GM12891 (cell line): Measurements from ENCODE around the gene TRIM26.

ENCODE experiments used
- DNase-seq: peaks from one replicate; pipeline ENCODE4 v3.0.0; 2011; ENCODE audit warnings: low spot score; ENCODE audit not compliant: insufficient read length
- FAIRE-seq: peaks from 2 replicates; lab custom pipeline; 2011; peaks lifted over from hg19 to GRCh38; lab: Jason Lieb, UNC
- PAX5 ChIP-seq: IDR thresholded peaks from 2 replicates; pipeline ENCODE4 v1.6.1; 2011; ENCODE audit warnings: low read length, moderate library complexity, mild to moderate bottlenecking; ENCODE audit not compliant: insufficient read depth, severe bottlenecking
- POLR2A ChIP-seq: IDR thresholded peaks from 2 replicates; pipeline ENCODE4 v1.6.1; 2011; ENCODE audit warnings: low read depth, low read length, control low read depth
- POLR2AphosphoS5 ChIP-seq: IDR thresholded peaks from 2 replicates; pipeline ENCODE4 v1.6.1; 2011; ENCODE audit warnings: low read depth, low read length, control low read depth
- POU2F2 ChIP-seq: IDR thresholded peaks from 2 replicates; pipeline ENCODE4 v1.6.1; 2011; ENCODE audit warnings: low read depth, mild to moderate bottlenecking, control low read depth, low read length, moderate library complexity
- SPI1 ChIP-seq: IDR thresholded peaks from 2 replicates; pipeline ENCODE4 v1.6.1; 2011; ENCODE audit warnings: low read depth, low read length, control low read depth
- TAF1 ChIP-seq: IDR thresholded peaks from 2 replicates; pipeline ENCODE4 v1.6.1; 2011; ENCODE audit warnings: low read depth, low read length, control low read depth

TRIM26 gene

GRCh38 chr6:30196376-30196775 lies 16.8 kb downstream of the TRIM26 start:
- TF ChIP-seq POLR2AphosphoS5 = no peak
- no peak for TF ChIP-seq POU2F2
- no peak for TF ChIP-seq POLR2A
- no peak for TF ChIP-seq PAX5
- no peak for TF ChIP-seq TAF1
- TF ChIP-seq SPI1 = no peak
- DNase-seq (no peak), FAIRE-seq (no peak)

- TF ChIP-seq POLR2A = no peak
- FAIRE-seq = no peak
- DNase-seq = no peak
Measured at GRCh38 chr6:30195951-30196350, 17.3 kb downstream of the TRIM26 start.

DNA sequence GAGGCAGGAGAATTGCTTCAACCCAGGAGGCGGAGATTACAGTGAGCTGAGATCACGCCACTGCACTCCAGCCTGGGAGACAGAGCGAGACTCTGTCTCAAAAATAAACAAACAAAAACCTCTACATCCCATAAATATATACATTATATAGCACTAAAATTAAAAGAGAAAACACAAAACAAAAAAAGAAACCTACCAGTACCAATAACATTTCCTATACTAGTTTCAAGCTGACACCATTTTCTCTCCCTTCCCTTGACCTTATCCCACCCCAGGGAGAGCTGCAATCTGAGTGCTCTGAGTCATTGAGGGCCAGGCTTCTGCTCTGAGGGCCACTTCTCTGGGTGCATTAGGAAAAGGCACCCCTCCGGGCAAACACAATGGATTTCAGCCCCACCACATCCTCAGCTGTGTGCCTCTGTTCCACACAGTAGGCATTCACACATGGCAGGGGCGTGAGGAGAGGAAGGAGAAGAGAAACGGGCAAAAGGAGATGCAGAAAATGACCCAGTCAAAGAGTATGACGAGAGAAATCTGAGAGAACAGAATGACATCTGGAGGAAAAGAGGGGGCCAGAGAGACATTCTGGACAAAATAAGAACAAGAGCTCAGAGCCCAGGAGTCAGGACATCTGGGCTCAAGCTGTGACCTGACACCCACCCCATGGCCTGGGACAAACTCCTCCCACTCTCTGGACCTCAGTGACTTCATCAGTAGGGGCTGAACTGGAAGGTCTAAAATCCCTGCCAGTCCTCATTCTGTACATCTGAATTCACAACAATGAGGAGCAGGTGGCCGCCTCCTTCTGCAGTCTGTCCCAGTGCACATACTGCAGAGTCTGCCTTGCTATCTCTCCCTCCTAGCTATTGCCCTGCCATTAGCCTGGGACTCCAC lies 18.2 kb downstream of the TRIM26 start:
- no peak for DNase-seq
- TF ChIP-seq TAF1 = no peak
- no peak for TF ChIP-seq POLR2A
- no peak for TF ChIP-seq POLR2AphosphoS5
- no peak for TF ChIP-seq POU2F2
- TF ChIP-seq SPI1 = no peak
- TF ChIP-seq PAX5 = no peak
- no peak for FAIRE-seq

- DNase-seq (no peak), FAIRE-seq (no peak)
- TF ChIP-seq POLR2AphosphoS5 (0 out of 2 replicates have a peak, but pooled peaks have one; percentile 20), PAX5 (no peak)
Measured at GRCh38 chr6:30192076-30192475, 21.1 kb downstream of the TRIM26 start.

GRCh38 chr6:30188541-30188940 lies 24.7 kb downstream of the TRIM26 start:
- TF ChIP-seq TAF1 = no peak
- no peak for TF ChIP-seq POLR2AphosphoS5
- no peak for TF ChIP-seq POU2F2
- no peak for TF ChIP-seq POLR2A
- no peak for TF ChIP-seq PAX5
- TF ChIP-seq SPI1 = no peak
- no peak for FAIRE-seq
- DNase-seq = no peak

DNA sequence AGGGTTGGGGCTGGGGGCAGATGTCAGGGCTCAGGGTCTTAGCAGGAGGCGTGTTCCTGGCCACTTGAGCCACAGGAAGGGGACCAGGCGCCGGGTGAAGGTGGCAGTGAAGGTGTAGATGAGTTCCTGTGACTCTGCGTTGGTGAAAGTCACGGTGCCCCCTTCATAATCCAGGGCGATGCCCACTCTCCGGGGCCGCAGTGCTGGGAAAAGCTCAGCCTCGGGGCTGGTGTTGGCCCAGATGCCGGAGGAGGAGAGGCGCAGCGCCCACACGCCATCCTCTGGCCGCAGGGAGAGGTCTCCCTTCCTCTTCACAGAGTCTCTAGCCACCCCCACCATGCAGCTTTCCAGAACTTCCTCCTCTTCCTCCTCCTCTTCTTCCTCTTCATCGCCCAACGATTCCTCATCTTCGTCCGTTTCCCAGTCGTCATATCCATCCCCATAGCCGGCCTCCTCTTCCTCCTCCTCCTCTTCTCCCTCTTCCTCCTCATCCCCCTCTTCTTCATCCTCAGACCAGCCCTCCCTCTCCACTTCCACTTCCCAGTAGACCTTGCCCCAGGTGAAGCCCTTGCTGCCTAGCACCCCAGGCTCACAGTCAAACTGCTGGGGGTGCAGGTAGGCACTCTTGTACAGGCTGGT lies 27.2 kb downstream of the TRIM26 start:
- TF ChIP-seq POLR2A (0 out of 2 replicates have a peak, but pooled peaks have one; percentile 43), TAF1 (no peak), POU2F2 (no peak), POLR2AphosphoS5 (no peak; the same call in 1 of the 2 replicates), SPI1 (no peak)
- FAIRE-seq = no peak
- DNase-seq = no peak

GRCh38 chr6:30184417-30185031 lies 28.7 kb downstream of the TRIM26 start:
- FAIRE-seq = no peak
- TF ChIP-seq POLR2A (peak; percentile 43; the same call in 1 of the 2 replicates), PAX5 (no peak), POLR2AphosphoS5 (peak; percentile 67; the same call in 1 of the 2 replicates)
- DNase-seq = no peak

GRCh38 chr6:30180145-30180544 lies 33.1 kb downstream of the TRIM26 start:
- TF ChIP-seq POU2F2 (no peak), TAF1 (no peak), POLR2AphosphoS5 (no peak), SPI1 (no peak)
- FAIRE-seq = no peak
- DNase-seq = no peak

DNA sequence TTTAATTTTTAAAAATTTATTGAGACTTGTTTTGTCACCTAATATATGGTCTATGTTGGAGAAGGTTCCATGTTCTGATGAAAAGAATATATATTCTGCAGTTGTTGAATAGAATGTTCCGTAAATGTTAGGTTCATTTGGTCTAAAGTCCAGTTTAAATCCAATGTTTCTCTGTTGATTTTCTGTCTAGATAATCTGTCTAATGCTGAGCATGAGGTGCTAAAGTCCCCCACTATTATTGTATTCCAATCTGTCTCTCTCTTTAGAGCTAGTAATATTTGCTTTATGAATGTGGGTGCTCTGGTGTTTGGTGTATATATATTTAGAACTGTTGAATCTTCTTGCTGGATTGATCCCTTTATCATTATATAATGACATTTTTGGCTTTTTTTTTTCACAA lies 34.4 kb downstream of the TRIM26 start:
- FAIRE-seq (no peak), DNase-seq (no peak)
- no peak for TF ChIP-seq TAF1

DNA sequence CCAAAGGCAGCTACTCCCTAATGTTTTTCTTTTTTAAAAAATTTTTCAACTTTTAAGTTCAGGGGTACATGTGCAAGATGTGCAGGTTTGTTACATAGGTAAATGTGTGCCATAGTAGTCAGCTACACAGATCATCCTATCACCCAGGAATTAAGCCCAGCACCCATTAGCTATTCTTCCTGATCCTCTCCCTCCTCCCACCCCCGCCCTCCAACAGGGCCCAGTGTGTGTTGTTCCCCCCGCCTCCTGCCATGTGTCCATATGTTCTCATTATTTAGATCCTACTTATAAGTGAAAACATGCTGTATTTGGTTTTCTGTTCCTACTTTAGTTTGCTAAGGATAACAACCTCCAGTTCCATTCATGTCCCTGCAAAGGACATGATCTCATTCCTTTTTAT lies 37.4 kb downstream of the TRIM26 start:
- FAIRE-seq = no peak
- TF ChIP-seq POLR2A (no peak), PAX5 (no peak), POLR2AphosphoS5 (no peak), POU2F2 (no peak)
- no peak for DNase-seq

- no peak for DNase-seq
- TF ChIP-seq SPI1 (no peak), POLR2AphosphoS5 (no peak)
- FAIRE-seq = no peak
Measured at GRCh38 chr6:30172681-30173080, 40.5 kb downstream of the TRIM26 start.
